HG03097 (cell line): ENCODE measurements around the gene IRF4.
"Not testable (repeated sequence)": the region's sequence is repeated elsewhere in the genome, so short reads cannot be mapped to it uniquely, and the experiment has no call there.

Experiments used
- ATAC-seq: cut with Tn5 transposase; IDR thresholded peaks from one replicate; pipeline ENCODE4 v1.9.1; 2021; ENCODE audit not compliant: unreplicated experiment, low FRiP score

Gene IRF4

DNA sequence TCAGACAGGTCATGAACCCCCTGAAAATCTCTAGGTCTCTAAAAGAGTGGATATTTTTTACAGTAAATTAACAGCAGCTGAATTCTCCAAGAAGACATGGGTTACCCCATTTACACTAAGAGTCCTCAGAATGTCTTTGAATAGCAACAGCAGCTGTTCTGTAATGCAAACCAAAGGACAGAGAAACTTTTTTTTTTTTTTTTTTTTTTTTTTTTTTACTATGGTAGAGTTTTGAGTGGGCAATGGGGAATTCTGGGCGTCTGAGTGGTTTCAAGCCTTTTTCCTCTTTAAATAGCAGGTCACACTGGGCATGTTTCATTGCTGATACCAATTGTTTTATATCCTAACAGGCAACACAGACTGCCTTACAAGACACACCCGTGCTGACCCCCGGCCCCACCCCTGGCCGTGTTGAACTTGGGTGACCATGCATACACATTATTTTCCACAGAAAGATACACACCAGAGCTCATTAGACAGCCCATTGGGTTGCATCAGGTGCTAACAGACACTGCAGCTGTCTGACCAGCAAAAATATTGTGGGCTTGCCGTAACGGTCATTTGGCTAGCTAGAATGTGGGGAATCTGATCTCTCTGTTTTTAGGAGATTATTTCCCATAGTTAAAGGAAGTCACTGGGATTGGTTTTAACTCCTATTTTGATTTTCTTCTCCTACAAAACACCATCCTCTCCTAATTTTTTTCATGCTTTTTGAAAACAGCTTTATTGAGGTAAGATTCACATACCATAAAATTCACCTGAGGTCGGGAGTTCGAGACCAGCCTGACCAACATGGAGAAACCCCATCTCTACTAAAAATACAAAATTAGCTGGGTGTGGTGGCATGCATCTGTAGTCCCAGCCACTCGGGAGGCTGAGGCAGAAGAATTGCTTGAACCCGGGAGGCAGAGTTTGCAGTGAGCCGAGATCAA is 26.7 kb upstream of the IRF4 start:
- ATAC-seq = no peak

DNA sequence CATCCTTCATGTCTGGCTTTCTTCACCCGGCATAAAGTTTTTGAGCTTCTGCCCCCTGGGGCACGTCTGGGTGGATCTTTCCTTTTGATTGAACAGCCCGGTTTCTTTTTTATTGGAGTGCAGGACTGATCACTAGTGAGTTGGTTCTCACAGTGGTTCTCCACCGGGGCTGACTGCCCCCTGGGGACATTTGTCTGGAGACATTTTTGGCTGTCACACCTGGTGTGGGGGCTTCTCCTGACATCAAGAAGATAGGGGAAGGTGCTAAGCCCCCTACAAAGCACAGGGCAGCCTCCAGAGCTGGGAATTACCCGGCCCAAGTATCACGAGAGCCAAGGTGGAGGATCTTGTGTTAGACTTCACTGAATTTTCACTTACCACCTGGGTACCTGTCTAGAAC is 25.7 kb upstream of the IRF4 start:
- no peak for ATAC-seq

DNA sequence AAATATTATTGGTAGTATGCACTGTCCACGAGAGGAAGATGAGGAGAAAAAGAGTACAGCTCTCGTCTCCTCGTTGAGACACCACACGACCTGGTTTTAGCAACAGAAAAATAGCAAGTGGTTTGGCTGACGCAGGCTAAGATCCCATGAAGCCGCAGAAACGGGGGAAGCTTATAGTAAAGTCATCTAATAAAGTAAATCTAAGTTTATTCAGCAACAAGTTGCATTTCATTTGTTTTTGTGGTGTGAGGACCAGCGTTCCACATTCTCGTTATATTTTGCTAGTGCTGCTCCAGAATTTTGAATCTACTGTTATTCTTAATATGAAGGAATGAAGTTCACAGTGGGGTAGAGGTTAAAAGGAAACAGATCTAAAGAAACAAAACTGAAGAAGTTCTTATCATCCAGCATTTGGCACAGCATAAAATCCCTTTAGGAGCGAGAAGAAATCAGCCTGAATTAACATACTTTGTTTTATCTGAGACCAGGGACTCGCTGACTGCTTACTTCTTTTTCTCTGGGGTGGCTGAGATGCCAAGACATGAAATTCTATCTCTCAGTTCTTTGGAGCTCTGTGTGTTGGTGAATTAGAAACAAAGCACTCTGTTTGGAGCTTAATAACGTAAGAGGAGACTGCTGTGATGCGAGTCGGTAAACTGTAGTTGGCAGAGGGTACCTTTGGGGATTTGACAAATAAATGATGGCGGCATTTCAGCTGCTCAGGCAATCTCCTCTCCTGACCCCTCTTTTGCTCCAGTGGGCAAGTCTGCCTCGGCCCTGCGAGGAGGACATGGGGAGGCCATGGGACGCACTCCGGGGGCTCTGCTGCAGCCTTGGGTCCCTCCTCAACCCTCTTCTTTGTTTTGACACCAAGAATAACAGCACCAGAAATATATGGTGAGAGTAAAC is 24.9 kb upstream of the IRF4 start:
- no peak for ATAC-seq

DNA sequence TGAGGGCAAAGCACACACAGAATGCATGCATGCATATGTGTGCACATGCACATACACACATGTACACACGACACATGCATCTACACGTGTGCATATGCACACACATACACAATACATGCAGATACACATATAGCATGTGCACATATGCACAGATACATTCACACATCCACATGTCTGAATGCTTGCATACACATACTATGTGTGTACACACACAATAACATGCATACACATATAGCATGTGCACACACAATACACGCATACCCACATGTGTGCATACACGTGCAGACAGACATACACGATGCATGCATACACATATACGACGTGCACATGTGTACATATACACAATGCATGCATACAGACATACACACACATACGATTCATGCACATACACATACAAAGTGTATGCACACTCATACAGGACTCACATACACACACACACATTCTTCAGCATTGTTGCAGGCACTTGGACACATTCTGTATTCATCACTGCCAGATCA is 24.2 kb upstream of the IRF4 start:
- no peak for ATAC-seq

DNA sequence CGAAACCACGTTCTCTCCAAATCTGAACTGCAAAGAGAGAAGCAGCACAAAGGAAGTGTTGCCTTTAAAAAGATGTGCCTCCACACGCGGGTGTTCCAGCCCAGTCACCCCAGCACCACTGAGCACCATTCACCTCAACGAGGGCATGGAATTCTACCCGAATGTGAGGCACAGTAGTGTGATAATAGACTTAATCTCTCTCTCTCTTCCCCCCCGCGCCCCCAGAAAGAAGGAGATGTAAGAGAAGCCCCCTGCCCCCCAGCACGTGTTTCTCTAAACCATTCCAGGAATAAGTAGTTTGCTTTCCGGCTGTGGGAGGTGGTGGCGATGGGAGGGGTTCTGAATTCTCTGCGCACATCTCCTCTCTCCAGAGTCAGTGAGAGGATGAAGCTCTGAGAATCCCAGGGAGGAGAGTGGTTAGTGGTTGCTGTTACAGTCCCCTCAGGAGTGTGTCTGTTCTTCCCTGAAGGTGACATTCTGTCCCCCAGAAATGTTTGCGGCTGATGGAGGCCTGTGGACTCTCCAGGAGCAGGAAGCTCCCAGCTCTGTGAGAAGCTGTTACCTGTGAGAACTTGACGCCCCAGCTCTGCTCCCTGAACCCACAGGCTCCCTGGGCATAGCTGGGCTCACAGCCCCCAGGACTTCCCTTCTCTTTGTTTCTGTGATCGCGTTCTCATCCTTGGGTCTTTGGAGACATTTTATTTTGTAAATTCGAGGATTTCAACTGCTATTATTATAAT is 23.5 kb upstream of the IRF4 start:
- no peak for ATAC-seq

DNA sequence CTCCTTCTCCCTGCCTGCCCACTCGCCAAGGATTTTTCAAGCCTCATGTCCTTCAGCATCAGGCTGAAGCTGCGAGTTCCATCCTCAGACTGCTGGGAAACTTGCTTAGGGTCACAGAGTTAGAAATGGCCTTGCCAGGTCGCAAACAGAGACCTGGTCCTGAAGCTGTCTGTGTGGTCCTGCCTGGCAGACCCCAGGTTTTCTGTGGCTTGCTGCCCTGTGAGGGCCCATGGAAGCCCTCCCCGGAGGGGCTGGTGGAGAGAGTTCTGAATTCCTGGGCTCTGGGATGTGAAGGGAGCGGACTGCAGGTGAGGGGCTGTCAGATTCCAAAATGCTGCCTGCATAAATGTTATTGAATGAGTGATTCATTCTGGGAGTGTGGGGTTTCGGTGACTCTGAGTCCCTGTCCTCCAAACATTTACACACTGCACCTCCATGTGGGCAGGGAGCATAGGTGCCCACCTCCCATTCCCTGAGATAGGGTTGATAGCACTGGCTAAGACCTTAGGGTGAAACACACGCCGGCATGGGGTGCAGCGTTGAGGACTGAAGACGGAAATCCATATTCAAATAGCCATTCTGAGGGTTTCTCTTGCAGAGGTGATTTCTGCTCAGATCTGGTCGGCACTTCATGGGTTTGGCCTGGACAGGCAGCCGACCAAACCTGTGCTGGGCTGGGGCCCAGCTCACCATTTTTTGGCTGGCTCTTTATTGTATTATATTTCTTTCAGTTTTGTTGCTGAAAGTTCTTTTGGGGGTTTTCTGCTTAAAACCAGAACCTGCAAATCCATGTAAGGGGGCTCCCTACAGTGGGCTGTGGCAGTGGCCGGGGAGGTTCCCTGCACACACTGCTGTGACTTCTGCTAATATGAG is 21.8 kb upstream of the IRF4 start:
- ATAC-seq = no peak

DNA sequence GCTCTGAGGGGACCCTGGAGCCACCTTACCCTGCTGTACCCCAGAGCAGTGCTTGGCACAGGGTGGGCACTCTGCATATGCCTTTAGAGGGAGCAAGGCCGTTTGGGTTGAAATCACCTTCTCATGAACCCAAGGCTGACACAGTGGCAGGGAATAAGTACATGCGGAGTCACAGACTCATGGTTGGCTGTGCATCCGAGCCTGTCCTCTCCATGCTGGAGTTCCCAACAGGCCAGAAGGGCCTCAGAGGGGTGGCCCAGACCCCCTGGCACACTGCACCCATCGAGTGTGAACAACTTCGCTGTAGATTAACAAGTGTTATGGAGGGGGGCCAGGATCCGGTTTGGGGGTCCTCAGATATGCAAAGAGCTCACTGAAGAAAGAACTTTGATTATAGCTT is 21.0 kb upstream of the IRF4 start:
- ATAC-seq = no peak

DNA sequence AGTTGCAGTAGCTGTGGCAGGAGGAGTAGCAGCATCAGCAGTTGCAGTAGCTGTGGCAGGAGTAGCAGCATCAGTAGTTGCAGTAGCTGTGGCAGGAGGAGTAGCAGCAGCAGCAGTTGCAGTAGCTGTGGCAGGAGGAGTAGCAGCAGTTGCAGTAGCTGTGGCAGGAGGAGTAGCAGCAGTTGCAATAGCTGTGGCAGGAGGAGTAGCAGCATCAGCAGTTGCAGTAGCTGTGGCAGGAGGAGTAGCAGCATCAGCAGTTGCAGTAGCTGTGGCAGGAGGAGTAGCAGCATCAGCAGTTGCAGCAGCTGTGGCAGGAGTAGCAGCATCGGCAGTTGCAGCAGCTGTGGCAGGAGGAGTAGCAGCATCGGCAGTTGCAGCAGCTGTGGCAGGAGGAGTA is 19.7 kb upstream of the IRF4 start:
- not testable (repeated sequence) for ATAC-seq

DNA sequence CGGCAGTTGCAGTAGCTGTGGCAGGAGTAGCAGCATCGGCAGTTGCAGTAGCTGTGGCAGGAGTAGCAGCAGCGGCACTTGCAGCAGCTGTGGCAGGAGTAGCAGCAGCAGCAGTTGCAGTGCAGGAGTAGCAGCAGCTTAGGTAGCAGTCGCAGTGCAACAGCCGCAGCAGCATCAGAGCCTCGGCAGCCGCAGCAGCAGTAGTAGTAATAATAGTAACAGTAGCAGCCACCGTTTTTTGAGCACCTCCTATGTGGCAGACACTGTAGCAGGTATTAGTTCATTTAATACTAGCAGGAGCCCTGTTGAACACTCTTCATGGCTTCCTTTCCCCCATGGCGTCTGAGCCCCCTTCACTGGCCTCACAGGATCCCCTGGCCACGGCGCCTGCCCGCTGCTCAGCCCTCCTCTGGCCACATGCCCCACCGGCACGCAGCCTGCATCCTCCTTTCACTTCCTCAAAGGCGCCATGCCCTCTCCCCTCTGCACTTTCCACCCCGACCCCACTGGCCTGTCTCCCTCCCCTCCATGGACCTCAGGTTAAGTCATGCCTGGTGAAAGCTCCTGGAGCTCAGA is 19.1 kb upstream of the IRF4 start:
- ATAC-seq = no peak

DNA sequence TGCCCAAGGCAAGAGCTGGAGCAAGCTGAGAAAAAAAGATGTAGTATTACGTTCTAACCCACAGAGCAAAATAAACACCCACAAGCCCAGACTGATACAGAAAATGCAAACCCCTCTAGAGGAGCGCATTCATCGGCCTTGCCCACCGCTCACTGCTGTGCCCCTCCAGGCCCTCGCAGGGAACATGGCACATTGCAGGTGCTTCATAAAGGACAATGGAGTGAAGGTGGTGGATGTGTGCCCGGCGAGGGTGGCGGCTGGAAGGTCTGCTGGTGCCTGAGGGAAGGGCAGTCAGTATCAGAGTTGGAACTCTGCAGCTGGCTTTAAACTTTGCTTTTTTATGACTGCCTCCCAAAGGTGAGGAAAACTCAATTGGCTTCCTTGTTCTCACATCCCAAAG is 18.5 kb upstream of the IRF4 start:
- no peak for ATAC-seq

DNA sequence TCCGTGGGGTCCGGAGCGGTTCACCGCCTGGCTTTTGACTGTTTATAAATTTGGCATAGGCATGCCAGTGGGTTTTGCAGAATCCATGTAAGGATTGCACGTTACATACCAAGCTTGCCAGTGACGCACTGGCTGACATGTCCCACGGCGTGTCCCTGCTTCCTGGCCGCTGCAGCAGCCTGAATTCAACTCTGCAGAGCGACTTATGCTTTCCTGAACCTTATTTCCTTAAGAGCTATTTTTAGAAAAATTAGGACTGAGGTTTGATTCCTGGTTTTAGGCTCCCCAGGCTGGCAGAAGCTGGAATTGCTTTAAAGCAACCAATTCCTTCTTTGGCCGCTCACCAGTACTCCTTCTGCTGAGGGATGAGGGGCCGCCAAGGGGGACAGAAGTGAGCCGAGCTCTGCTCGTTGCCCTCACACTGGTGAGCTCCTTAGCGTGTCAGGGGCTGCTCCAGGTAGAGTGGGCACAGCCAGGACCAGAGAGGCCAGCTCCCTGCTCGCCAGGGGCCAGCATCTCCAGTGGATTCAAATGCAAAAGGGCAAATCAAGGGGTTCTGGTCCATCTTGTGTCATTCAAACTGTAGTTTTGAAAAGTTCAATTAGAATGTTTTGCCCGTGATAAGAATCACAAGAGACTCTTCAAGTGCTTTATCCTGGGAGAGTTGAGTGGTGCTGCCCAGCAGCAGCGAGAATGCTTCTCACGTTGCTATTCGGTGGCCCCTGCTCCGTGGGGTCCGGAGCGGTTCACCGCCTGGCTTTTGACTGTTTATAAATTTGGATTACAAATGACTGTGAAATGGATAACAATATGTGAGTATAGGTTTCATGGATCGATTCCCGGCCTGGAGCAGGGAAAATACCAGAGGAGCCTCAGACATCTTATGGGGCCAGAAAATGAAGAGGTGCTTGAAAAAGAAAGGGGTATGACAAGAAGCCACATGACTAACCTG is 17.5 kb upstream of the IRF4 start:
- ATAC-seq = no peak

DNA sequence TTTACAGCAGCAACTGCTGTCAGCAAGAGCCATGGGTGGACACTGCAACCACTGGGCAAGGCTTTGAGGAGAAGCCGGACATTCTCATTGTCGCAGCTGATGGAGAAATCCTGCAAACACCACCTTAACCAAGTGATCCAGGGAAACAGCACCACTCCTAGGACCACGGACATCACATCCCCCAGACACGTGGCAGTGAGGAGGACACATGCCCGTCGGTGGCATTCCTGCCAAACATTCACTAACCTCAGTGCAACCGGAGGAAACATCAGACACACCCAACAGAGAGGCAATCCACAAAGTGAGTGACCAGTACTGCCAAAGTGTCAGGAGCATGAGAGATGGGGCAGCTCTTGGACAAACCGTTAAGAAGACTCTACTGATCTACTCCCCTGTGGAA is 16.6 kb upstream of the IRF4 start:
- ATAC-seq = no peak

DNA sequence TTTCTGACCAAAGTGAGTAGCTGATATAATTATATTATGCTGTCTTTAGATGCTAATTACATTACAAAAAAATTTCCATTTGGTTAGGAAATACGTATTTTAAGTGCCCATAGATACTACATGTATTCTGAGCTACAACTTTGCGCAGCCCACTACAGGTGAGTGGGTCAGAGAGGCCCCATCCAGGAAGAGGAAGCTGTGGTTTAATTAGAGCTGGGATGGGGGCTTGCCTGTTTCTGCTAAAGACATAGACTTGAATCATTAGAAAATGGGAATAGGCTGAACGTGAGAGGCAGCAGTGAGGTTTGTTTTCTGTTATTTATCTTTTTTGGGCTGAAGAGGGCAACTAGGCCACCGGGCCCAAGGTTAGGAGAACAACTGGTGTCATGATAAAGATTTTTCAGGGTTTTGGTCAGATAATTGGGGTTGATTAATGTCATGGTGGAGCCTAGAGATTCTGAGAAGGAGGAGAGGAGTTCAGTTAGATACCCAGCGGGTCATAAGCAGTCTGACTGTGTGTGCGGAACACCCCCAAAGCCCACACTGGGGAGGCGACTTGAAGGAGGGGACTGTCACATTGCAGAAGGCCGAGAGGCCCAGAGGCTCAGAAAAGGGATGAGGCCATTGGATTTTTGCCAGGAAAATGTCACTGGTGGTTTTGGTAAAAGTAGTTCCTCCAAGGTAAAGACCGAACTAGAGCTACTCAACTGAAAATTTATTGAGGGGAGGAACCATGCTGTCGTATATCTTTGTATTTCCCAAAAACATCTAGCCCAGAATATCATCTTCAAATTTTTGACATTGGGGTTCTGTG is 14.5 kb upstream of the IRF4 start:
- no peak for ATAC-seq

DNA sequence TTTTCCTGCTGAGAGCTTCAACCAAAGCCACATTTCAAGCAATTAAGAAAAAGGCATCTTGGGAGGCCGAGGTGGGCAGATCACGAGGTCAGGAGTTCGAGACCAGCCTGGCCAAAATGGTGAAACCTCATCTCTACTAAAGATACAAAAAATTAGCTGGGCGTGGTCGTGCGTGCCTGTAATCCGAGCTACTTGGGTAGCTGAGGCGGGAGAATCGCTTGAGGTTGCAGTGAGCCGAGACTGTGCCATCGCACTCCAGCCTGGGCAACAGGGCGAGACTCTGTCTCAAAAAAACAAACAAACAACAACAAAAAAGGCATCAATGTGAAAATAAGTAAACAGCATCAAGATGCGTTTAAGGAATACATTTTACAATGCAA is 13.9 kb upstream of the IRF4 start:
- ATAC-seq = not testable (repeated sequence)

DNA sequence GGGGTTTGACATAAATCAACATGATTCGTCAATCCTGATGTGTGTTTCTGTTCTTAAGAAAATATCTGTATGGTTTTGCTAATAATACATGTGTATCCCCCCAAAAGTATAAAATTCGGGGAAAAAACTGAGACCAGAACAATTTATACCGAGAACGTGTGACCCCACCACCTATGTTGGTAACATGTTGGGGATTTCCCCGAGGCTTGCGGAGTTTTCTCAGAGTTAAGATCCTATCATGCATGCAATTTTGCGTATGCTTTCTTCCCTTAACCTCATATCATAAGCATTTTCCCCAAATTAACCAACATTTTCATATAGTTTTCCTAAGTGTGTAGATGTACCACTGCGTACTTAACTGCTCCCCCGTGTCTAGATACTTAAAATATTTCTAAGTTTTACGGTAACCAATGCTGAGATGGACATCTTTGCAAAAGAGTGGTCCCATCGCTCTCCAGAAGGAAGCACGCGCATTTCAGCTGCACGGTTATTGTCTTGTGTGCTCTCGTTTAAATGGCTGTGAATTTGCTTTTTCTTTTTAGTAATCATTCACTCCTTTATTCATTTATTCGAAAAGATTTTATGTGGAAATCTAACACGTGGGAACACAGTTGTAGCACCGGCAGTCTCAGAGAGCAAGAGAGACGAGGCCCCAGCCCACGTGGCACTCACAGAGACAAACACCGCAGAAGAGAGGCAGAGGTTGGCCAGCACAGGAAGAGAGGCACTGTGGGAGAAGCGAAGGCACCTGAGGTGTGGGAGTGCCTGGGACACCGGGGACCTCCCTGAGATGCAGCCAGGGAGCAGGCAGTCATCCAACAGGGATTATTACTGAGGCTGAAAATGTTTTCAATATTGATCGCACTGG is 13.2 kb upstream of the IRF4 start:
- no peak for ATAC-seq

DNA sequence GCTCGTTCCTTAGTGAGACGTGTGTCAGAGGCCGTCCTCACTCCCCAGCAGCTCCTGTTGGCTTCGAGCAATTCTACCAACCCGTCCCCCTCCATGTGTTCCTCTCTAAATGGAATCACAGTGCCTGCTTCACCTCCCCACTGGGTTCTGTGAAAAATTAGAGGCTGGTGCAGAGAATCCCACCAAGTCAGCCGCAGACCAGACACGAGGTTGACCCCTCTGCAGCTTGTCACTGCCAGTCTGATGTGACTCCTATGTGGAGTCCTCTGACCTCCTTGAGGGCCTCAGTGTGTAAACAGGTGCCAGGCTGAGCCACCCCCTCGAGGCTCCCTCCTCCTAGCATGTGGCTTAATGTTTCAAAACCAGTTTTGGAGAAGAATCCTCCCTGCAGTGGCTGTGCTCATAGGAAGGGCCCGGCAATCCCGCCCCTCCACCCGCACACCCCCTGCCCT is 12.6 kb upstream of the IRF4 start:
- no peak for ATAC-seq
